SW480 (cell line): ENCODE data around the gene DNAJB11.
"Not testable (repeated sequence)": the region's sequence is repeated elsewhere in the genome, so short reads cannot be mapped to it uniquely, and the experiment has no call there.

Experiments
- DNase-seq: peaks from one replicate; pipeline ENCODE4 v3.0.0-alpha.2; 2016; ENCODE audit warnings: low spot score

The DNAJB11 gene

GRCh38 chr3:186618318-186618938 is 47.9 kb downstream of the DNAJB11 start:
- no peak for DNase-seq

- DNase-seq: no peak
Measured at GRCh38 chr3:186619787-186620212, 49.3 kb downstream of the DNAJB11 start.

- DNase-seq: no peak
Measured at GRCh38 chr3:186620213-186621092, 49.9 kb downstream of the DNAJB11 start.

GRCh38 chr3:186621894-186622650 is 51.6 kb downstream of the DNAJB11 start:
- DNase-seq: no peak

GRCh38 chr3:186622651-186623310 is 52.3 kb downstream of the DNAJB11 start:
- no peak for DNase-seq

GRCh38 chr3:186624598-186624997 is 54.1 kb downstream of the DNAJB11 start:
- no peak for DNase-seq

- DNase-seq: no peak
Measured at GRCh38 chr3:186625600-186626042, 55.1 kb downstream of the DNAJB11 start.

- DNase-seq: no peak
Measured at GRCh38 chr3:186626254-186626847, 55.8 kb downstream of the DNAJB11 start.

- no peak for DNase-seq
Measured at GRCh38 chr3:186627852-186628414, 57.4 kb downstream of the DNAJB11 start.

GRCh38 chr3:186628756-186629155 is 58.2 kb downstream of the DNAJB11 start:
- DNase-seq: no peak

GRCh38 chr3:186630950-186631641 is 60.6 kb downstream of the DNAJB11 start:
- no peak for DNase-seq

- no peak for DNase-seq
Measured at GRCh38 chr3:186633481-186633880, 63.0 kb downstream of the DNAJB11 start.

- DNase-seq: not testable (repeated sequence)
Measured at GRCh38 chr3:186634207-186634606, 63.7 kb downstream of the DNAJB11 start.
